Body of pancreas (tissue), 4 donors: ENCODE data around the gene DIS3L2.

Experiments
- CTCF ChIP-seq, 7 experiments: fragments of 450-650 bp in 4 of 7; fragments of 200-600 bp in 3 of 7; sonication (generic) in 3 of 7; IDR thresholded peaks; one replicate each; pipeline ENCODE4 v1.5.1; 2016 to 2019; ENCODE audit warnings: antibody characterized with exemption in 7 of 7
- POLR2A ChIP-seq, 3 donors: fragments of 450-650 bp; IDR thresholded peaks; one replicate each; pipeline ENCODE4 v1.6.1; 2016; ENCODE audit warnings: antibody characterized with exemption in 3 of 3, mild to moderate bottlenecking in 2 of 3

GRCh38 chr2:231935815-231936214 is 25.7 kb upstream of the DIS3L2 start:
- no peak for TF ChIP-seq CTCF (IDR thresholded peaks at IDR 0.05)
- TF ChIP-seq POLR2A (IDR thresholded peaks at IDR 0.05): no peak
